Activated naive CD8-positive, alpha-beta T cell treated with anti-CD3 and anti-CD28 coated beads for 36 hours (primary cell): ENCODE results near the gene TCF3. TPM values are rescaled to one million over a fixed set of nuclear protein-coding genes. Genes with fewer than 3 reads are reported as not detected.
A peak's percentile ranks its signal among the peaks of the same experiment; 100 is the strongest.

ENCODE experiments used
- DNase-seq: peaks from one replicate; pipeline ENCODE4 v3.0.0; 2021
- H3K27ac Mint-ChIP-seq: one replicate; pipeline ENCODE4 v1.8.0; 2022; ENCODE audit warnings: mild to moderate bottlenecking, moderate library complexity, mixed read lengths
- H3K27me3 Mint-ChIP-seq: one replicate; pipeline ENCODE4 v1.8.0; 2022; ENCODE audit warnings: mild to moderate bottlenecking, mixed read lengths
- H3K36me3 Mint-ChIP-seq: one replicate; pipeline ENCODE4 v1.8.0; 2021; ENCODE audit warnings: mild to moderate bottlenecking, mixed read lengths
- H3K4me1 Mint-ChIP-seq: one replicate; pipeline ENCODE4 v1.8.0; 2021; ENCODE audit warnings: mixed read lengths
- H3K4me3 Mint-ChIP-seq: one replicate; pipeline ENCODE4 v1.8.0; 2022; ENCODE audit warnings: mild to moderate bottlenecking, moderate library complexity, mixed read lengths
- H3K9me3 Mint-ChIP-seq: one replicate; pipeline ENCODE4 v1.8.0; 2022; ENCODE audit warnings: mixed read lengths
- total RNA-seq, 2 experiments: library from RNA; stranded (reverse); gene quantifications; one replicate each; pipeline ENCODE4 v1.2.3, GENCODE V29; 2021

The TCF3 gene
- total RNA-seq, 2 experiments from 2014 or later: 106 TPM

DNA sequence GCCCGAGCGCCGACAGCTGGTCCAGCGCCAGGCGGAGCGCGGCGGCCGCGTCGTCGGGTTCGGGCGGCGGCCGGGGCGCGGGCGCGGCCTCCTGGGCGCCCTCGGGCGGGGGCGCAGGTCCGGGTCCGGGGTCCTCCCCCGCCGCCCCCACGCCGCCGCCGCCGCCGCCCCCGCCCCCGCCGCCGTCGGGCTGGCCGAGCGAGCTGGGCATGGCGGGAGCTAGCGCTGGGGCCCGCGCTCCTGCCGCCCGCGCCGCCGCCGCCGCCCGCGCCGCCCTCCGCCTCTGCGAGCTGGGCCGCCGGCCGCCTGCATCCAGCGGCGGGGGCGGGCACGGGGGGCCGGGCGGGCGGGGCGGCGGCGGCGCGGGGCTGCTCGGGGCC is 84.6 kb downstream of the TCF3 start:
- DNase-seq: peak; percentile 14
- H3K36me3 Mint-ChIP-seq: no peaks in the 10 kb centered on the region
- H3K4me3 Mint-ChIP-seq: no peak overlapping the region
- H3K27ac Mint-ChIP-seq: no peak overlapping the region
- peaks cover 13% of the 10 kb centered on the region for H3K27me3 Mint-ChIP-seq
- no peaks in the 10 kb centered on the region for H3K4me1 Mint-ChIP-seq
- no peaks in the 10 kb centered on the region for H3K9me3 Mint-ChIP-seq

DNA sequence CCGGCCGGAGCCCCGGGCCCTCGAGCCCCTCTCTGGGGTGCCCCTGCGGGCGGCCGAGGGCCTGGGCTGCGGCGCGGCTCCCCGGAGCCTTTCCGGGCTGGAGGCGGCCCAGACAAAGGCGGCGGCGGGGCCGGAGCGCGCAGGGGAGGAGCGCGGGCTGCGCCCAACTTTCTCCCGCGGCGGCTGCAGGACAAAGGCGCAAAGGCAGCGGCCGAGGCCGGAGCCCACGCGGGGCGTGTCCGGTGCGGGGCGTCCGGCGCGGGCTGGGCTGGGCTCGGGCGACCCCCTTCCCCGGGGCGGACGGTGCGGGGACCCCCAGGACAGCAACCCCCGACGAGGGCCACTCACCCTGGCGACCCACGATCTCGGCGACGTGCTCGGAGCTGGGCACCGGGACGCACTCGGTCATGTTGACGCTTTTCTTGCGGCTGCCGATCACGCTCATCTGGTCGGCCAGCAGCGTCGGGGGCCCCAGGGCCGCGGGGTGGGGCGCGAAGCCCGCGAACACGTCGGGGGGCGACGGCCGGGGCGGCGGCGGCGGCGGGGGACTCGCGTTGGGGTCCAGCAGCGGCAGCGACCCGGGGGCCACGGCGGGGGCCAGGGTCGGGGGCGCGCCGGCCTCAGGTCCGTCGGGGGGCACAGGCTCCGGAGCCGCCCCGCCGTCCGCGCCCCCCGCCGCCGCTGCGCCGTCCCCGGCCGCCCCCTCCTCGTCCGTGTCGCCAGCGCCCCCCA is 85.1 kb downstream of the TCF3 start:
- no peak overlapping the region for H3K27ac Mint-ChIP-seq
- DNase-seq: peak; percentile 17
- no peaks in the 10 kb centered on the region for H3K9me3 Mint-ChIP-seq
- peak overlapping the region; percentile 25 for H3K4me3 Mint-ChIP-seq
- H3K27me3 Mint-ChIP-seq: peaks cover 13% of the 10 kb centered on the region
- H3K4me1 Mint-ChIP-seq: no peaks in the 10 kb centered on the region
- no peaks in the 10 kb centered on the region for H3K36me3 Mint-ChIP-seq

GRCh38 chr19:1566392-1567115 is 85.9 kb downstream of the TCF3 start:
- H3K9me3 Mint-ChIP-seq: no peaks in the 10 kb centered on the region
- DNase-seq: no peak
- no peaks in the 10 kb centered on the region for H3K4me1 Mint-ChIP-seq
- H3K27me3 Mint-ChIP-seq: peaks cover 13% of the 10 kb centered on the region
- H3K36me3 Mint-ChIP-seq: no peaks in the 10 kb centered on the region
- no peak overlapping the region for H3K4me3 Mint-ChIP-seq
- H3K27ac Mint-ChIP-seq: no peak overlapping the region

- no peak overlapping the region for H3K27ac Mint-ChIP-seq
- DNase-seq: no peak
- no peaks in the 10 kb centered on the region for H3K9me3 Mint-ChIP-seq
- H3K4me3 Mint-ChIP-seq: no peak overlapping the region
- no peaks in the 10 kb centered on the region for H3K27me3 Mint-ChIP-seq
- no peaks in the 10 kb centered on the region for H3K4me1 Mint-ChIP-seq
- no peaks in the 10 kb centered on the region for H3K36me3 Mint-ChIP-seq
Measured at GRCh38 chr19:1563251-1563650, 89.2 kb downstream of the TCF3 start.

DNA sequence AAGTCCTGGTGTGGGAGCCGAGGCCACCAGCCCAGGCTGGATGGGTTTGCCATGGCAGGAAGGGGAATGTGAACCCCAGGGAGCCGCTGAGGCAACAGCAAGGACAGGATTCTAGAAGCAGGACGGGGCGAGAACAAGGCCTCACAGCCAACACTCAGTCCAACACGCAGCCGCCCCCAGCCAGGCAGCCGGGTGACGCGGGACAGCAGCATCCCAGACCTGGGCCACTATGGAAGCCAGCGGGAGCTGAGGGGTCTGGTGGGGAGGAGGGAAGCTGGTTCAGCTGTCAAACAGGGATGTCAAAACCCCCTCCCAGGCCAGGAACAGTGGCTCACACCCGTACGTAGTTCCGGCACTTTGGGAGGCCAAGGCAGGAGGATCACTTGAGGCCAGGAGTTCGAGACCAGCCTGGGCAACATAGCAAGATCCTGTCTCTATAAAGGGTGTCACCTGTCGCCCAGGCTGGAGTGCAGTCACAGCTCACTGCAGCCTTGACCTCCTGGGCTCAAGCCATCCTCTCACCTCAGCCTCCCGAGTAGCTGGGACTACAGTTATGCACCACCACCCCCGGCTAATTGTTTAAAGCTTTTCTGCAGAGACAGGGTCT is 91.1 kb downstream of the TCF3 start:
- Mint-ChIP-seq H3K9me3 (no peaks in the 10 kb centered on the region), H3K4me1 (no peaks in the 10 kb centered on the region), H3K36me3 (no peaks in the 10 kb centered on the region)

GRCh38 chr19:1560286-1560882 is 92.0 kb downstream of the TCF3 start:
- Mint-ChIP-seq H3K27ac (no peak overlapping the region), H3K4me1 (no peaks in the 10 kb centered on the region), H3K36me3 (no peaks in the 10 kb centered on the region), H3K4me3 (no peak overlapping the region), H3K9me3 (no peaks in the 10 kb centered on the region), H3K27me3 (no peaks in the 10 kb centered on the region)
- no peak for DNase-seq

More for the DNA sequence above, 91.1 kb downstream of the TCF3 start:
- DNase-seq: no peak
- no peaks in the 10 kb centered on the region for H3K27me3 Mint-ChIP-seq
- no peak overlapping the region for H3K4me3 Mint-ChIP-seq
- no peak overlapping the region for H3K27ac Mint-ChIP-seq

Other genes with a start within 250 kb of the TCF3 start
- 100 to 1,000 TPM; 287 to 297 TPM for gene DAZAP1, start 245.0 kb downstream of the TCF3 start, total RNA-seq
- gene RPS15, start 214.2 kb downstream of the TCF3 start, total RNA-seq: 1,000 to 10,000 TPM; 1,472 to 1,524 TPM
- gene APC2, start 202.5 kb downstream of the TCF3 start, total RNA-seq: under 1 TPM; 0.21 to 0.26 TPM
- 10 to 100 TPM; 27.0 to 28.7 TPM for gene C19orf25, start 173.4 kb downstream of the TCF3 start, total RNA-seq
- 1 to 10 TPM; 1.5 to 1.7 TPM for gene PCSK4, start 162.3 kb downstream of the TCF3 start, total RNA-seq
- gene REEP6, start 161.4 kb downstream of the TCF3 start, total RNA-seq: 1 to 10 TPM; 1.3 to 1.8 TPM
- 1 to 10 TPM; 1.1 to 1.5 TPM for gene ADAMTSL5, start 139.6 kb downstream of the TCF3 start, total RNA-seq
- gene PLK5, start 128.5 kb downstream of the TCF3 start, total RNA-seq: not detected
- gene MEX3D, start 84.3 kb downstream of the TCF3 start, total RNA-seq: 1 to 10 TPM; 6.1 to 6.5 TPM
- 100 to 1,000 TPM; 111 to 117 TPM for gene MBD3, start 59.8 kb downstream of the TCF3 start, total RNA-seq
- gene UQCR11, start 47.2 kb downstream of the TCF3 start, total RNA-seq: 100 to 1,000 TPM; 229 to 244 TPM
- not detected for gene ONECUT3, start 100.9 kb upstream of the TCF3 start, total RNA-seq
- gene ATP8B3, start 159.7 kb upstream of the TCF3 start, total RNA-seq: 1 to 10 TPM; 2.3 to 2.7 TPM
- 10 to 100 TPM; 53.1 to 54.2 TPM for gene REXO1, start 195.9 kb upstream of the TCF3 start, total RNA-seq
- 10 to 100 TPM; 37.9 to 39.0 TPM for gene KLF16, start 211.0 kb upstream of the TCF3 start, total RNA-seq
- gene ABHD17A, start 232.9 kb upstream of the TCF3 start, total RNA-seq: 100 to 1,000 TPM in 1 of 2 experiments, 10 to 100 TPM in 1; 98.7 to 106 TPM